ENCODE results near the gene KRTAP10-3. TPM values are rescaled to one million over a fixed set of nuclear protein-coding genes. Genes with fewer than 3 reads are reported as not detected.

KRTAP10-3 gene
- total and polyA plus RNA-seq, 2 of the 13 experiments (the other 11 are each of a cell fraction or from before 2014, with no cell fraction given): not detected

DNA sequence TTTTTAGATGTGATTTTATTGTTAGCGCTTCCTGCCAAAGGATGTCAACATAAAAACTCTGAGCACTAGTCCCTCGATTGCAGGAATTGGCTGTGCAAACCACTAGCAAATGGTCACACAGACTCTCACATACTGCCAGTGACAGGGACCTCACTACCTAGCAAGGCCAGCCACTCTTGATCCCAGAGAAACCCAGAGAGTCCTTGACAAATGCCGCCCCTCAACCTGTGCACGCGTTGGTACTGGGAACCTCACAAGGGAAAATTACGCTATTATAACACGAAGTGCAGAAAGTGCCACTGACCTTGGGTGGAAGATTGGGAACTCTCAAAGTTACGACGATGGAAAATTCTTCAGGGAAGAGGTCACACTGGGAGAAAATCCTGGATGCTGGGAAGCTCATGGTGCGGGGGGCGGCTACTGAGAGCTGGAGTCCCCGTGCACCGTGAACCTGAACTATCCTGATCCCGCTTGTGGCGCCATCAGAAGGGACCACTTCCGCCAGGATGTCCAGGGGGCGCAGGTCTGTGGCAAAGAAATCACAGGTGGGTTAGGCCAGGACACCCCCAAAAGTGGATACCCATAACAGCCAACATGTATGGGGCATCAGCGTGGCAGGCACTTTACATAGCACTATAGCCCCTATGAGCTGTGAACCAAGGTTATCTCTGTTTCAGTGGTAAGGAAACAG is 9.0 kb upstream of the KRTAP10-3 start:
- H3K9me3 ChIP-seq (ENCODE audit: low read length): peaks cover 9% of the 10 kb centered on the region
- no TSS peak for BruUV-seq (replicated peaks)
- in situ Hi-C loops (cut with HindIII; ENCODE audit: extremely low pct_ligation_motif_present, low pct_unique_long_range_greater_than_20kb) (no loop called here), intact Hi-C loops (cut with micrococcal nuclease; ENCODE audit: unreplicated experiment) (no loop called here)
- no peaks in the 10 kb centered on the region for H4K20me1 ChIP-seq (ENCODE audit: insufficient read depth, low read length)
- no peak; the same call in 2 of the 3 replicates for ATAC-seq
- TF ChIP-seq, protein P1, sequence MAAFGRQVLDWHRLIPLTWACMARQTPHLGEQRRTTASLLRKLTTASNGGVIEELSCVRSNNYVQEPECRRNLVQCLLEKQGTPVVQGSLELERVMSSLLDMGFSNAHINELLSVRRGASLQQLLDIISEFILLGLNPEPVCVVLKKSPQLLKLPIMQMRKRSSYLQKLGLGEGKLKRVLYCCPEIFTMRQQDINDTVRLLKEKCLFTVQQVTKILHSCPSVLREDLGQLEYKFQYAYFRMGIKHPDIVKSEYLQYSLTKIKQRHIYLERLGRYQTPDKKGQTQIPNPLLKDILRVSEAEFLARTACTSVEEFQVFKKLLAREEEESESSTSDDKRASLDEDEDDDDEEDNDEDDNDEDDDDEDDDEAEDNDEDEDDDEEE (CRISPR knock-in tag; IDR thresholded peaks at IDR 0.05): no peak
- no peak for TF ChIP-seq ZC3H13 (CRISPR knock-in tag; IDR thresholded peaks at IDR 0.05)
- no peak for TF ChIP-seq FIP1L1 (IDR thresholded peaks at IDR 0.05; ENCODE audit: borderline replicate concordance, insufficient read depth, low read depth, low read length)
- H3K27ac ChIP-seq (ENCODE audit: extremely low read length, insufficient read depth, low read length): no peak overlapping the region
- ChIA-PET POLR2A (no interaction called here), CTCF (ENCODE audit: low intra/inter-chr PET ratio, low total read pairs) (no interaction called here)
- no peaks in the 10 kb centered on the region; a peak in 1 of 5 replicates for H3K27me3 ChIP-seq (ENCODE audit: control insufficient read depth in 1 of 2, insufficient read depth in 2 of 2, low read length in 2 of 2)
- DNase-seq (ENCODE audit: low spot score): no peak
- peaks cover 3% of the 10 kb centered on the region for H3K4me1 ChIP-seq (ENCODE audit: insufficient read depth, low read length)
- no peak overlapping the region for H3K4me2 ChIP-seq (ENCODE audit: low read depth, low read length)
- no peak overlapping the region for H3K4me3 ChIP-seq (replicated peaks in 1 of 3; ENCODE audit: insufficient read depth in 1 of 3, low read depth in 2 of 3, low read length in 3 of 3)
- no peak for FAIRE-seq
- WGBS (ENCODE audit: low lambda C conversion rate): 81% methylated on average over 12 of the region's 18 CpGs
- H2AFZ ChIP-seq (ENCODE audit: low read length): no peak overlapping the region
- no peaks in the 10 kb centered on the region for H3K36me3 ChIP-seq (replicated peaks in 1 of 2; ENCODE audit: control insufficient read depth in 1 of 2, insufficient read depth in 2 of 2, low read length in 2 of 2)
- H3K9ac ChIP-seq (ENCODE audit: insufficient read depth, low read depth, low read length): no peak overlapping the region
- H3K79me2 ChIP-seq (ENCODE audit: insufficient read depth, low read length): no peaks in the 10 kb centered on the region

DNA sequence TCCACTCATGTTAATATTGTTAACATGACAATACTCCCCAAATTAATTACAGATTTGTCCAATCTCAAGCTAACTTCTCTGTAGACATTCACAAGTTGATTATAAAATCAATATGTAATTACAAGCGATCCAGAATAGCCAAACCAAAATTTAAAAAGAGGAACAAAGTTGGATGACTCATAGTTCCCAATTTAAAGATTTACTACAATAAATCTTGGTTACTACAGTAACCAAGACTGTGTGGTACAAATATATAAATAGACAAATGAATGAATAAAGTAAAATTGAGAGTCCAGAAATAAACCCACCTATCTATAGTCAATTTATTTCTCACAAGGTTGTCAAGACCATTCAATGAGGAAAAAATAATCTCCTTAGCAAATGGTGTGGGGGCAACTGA is 7.8 kb upstream of the KRTAP10-3 start:
- ChIA-PET POLR2A (no interaction called here), CTCF (ENCODE audit: low intra/inter-chr PET ratio, low total read pairs) (no interaction called here)
- no peak overlapping the region for H3K4me3 ChIP-seq (replicated peaks in 1 of 3; ENCODE audit: insufficient read depth in 1 of 3, low read depth in 2 of 3, low read length in 3 of 3)
- H4K20me1 ChIP-seq (ENCODE audit: insufficient read depth, low read length): no peaks in the 10 kb centered on the region
- H3K27me3 ChIP-seq (ENCODE audit: control insufficient read depth in 1 of 2, insufficient read depth in 2 of 2, low read length in 2 of 2): no peaks in the 10 kb centered on the region; a peak in 1 of 5 replicates
- in situ Hi-C loops (cut with HindIII; ENCODE audit: extremely low pct_ligation_motif_present, low pct_unique_long_range_greater_than_20kb) (no loop called here), intact Hi-C loops (cut with micrococcal nuclease; ENCODE audit: unreplicated experiment) (no loop called here)
- H2AFZ ChIP-seq (ENCODE audit: low read length): no peak overlapping the region
- H3K4me2 ChIP-seq (ENCODE audit: low read depth, low read length): no peak overlapping the region
- no peak overlapping the region for H3K9ac ChIP-seq (ENCODE audit: insufficient read depth, low read depth, low read length)
- 12% methylated on average over 1 of the region's 1 CpG for WGBS (ENCODE audit: low lambda C conversion rate)
- no peak for ATAC-seq
- H3K79me2 ChIP-seq (ENCODE audit: insufficient read depth, low read length): no peaks in the 10 kb centered on the region
- TF ChIP-seq PCBP1 (IDR thresholded peaks at IDR 0.05; ENCODE audit: borderline replicate concordance, low read depth, low read length) (no peak), MYC (CRISPR knock-in tag; IDR thresholded peaks at IDR 0.05; ENCODE audit: borderline replicate concordance) (no peak), RBAK (CRISPR knock-in tag; IDR thresholded peaks at IDR 0.05) (no peak), KAT2B (IDR thresholded peaks at IDR 0.05; ENCODE audit: borderline replicate concordance, low read depth, low read length) (no peak), ERF (CRISPR knock-in tag; IDR thresholded peaks at IDR 0.05) (no peak)
- TF ChIP-seq, protein P2, sequence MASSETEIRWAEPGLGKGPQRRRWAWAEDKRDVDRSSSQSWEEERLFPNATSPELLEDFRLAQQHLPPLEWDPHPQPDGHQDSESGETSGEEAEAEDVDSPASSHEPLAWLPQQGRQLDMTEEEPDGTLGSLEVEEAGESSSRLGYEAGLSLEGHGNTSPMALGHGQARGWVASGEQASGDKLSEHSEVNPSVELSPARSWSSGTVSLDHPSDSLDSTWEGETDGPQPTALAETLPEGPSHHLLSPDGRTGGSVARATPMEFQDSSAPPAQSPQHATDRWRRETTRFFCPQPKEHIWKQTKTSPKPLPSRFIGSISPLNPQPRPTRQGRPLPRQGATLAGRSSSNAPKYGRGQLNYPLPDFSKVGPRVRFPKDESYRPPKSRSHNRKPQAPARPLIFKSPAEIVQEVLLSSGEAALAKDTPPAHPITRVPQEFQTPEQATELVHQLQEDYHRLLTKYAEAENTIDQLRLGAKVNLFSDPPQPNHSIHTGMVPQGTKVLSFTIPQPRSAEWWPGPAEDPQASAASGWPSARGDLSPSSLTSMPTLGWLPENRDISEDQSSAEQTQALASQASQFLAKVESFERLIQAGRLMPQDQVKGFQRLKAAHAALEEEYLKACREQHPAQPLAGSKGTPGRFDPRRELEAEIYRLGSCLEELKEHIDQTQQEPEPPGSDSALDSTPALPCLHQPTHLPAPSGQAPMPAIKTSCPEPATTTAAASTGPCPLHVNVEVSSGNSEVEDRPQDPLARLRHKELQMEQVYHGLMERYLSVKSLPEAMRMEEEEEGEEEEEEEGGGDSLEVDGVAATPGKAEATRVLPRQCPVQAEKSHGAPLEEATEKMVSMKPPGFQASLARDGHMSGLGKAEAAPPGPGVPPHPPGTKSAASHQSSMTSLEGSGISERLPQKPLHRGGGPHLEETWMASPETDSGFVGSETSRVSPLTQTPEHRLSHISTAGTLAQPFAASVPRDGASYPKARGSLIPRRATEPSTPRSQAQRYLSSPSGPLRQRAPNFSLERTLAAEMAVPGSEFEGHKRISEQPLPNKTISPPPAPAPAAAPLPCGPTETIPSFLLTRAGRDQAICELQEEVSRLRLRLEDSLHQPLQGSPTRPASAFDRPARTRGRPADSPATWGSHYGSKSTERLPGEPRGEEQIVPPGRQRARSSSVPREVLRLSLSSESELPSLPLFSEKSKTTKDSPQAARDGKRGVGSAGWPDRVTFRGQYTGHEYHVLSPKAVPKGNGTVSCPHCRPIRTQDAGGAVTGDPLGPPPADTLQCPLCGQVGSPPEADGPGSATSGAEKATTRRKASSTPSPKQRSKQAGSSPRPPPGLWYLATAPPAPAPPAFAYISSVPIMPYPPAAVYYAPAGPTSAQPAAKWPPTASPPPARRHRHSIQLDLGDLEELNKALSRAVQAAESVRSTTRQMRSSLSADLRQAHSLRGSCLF (CRISPR knock-in tag; IDR thresholded peaks at IDR 0.05; ENCODE audit: borderline replicate concordance): no peak
- TF ChIP-seq, protein P3, sequence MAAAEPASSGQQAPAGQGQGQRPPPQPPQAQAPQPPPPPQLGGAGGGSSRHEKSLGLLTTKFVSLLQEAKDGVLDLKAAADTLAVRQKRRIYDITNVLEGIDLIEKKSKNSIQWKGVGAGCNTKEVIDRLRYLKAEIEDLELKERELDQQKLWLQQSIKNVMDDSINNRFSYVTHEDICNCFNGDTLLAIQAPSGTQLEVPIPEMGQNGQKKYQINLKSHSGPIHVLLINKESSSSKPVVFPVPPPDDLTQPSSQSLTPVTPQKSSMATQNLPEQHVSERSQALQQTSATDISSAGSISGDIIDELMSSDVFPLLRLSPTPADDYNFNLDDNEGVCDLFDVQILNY (CRISPR knock-in tag; conservative IDR thresholded peaks at IDR 0.05): no peak
- no peaks in the 10 kb centered on the region for H3K36me3 ChIP-seq (replicated peaks in 1 of 2; ENCODE audit: control insufficient read depth in 1 of 2, insufficient read depth in 2 of 2, low read length in 2 of 2)
- peaks cover 5% of the 10 kb centered on the region for H3K9me3 ChIP-seq (ENCODE audit: low read length)
- FAIRE-seq: no peak
- H3K4me1 ChIP-seq (ENCODE audit: insufficient read depth, low read length): no peaks in the 10 kb centered on the region
- BruUV-seq (replicated peaks): no TSS peak
- no peak for DNase-seq (ENCODE audit: low spot score)
- H3K27ac ChIP-seq (ENCODE audit: extremely low read length, insufficient read depth, low read length): no peak overlapping the region
